Activated T-cell treated with anti-CD3 and anti-CD28 coated beads for 4 hours (primary cell): ENCODE data around the gene MED14.

Experiments used
- DNase-seq: peaks from one replicate; pipeline ENCODE4 v3.0.0-alpha.2; 2020

MED14 gene

DNA sequence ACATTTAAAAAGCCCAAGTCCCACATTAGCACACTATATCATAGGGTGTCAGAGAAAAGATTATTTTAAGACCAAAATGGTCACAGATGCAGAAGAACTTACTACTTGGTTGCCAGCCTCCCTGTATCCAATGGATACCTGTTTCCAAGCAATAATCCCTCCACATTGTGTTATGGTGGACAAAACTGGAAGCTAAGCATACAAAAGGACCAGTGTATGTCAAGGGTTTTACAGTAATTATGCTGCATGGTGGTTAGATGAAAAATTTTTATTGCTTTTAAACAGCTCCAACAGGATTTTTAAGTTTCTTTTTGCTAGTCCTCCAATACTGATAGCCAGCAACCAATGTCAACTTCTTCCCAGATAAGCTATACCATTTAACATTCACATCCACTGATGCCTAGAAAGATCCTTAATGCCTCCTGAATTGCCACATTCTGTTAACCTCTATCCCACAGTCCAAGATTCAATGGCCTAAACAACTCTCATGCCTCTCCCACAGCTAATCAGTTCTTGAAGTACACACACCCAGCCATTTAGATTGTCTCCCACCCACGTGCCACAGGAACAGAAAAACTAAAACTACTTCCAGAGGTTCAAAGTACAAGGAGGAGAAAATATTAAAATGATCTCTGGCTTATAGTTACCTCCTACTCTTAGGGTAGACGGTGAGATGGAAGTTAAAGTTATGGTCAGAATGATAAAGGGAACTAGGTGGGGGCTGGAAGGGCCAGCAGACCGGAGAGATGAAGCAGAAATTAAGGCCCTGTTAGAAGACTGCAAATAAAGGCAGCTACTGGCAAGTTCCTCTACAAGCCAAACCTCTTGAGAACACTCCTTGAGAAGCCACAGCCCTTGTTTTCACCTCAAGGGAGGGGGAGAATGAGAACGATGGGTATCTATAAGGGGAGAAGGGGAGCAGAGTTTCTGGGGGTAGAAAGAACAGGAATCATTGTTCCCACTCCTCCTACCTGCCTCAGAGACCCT, 5.5 kb downstream of the MED14 start:
- no peak for DNase-seq

DNA sequence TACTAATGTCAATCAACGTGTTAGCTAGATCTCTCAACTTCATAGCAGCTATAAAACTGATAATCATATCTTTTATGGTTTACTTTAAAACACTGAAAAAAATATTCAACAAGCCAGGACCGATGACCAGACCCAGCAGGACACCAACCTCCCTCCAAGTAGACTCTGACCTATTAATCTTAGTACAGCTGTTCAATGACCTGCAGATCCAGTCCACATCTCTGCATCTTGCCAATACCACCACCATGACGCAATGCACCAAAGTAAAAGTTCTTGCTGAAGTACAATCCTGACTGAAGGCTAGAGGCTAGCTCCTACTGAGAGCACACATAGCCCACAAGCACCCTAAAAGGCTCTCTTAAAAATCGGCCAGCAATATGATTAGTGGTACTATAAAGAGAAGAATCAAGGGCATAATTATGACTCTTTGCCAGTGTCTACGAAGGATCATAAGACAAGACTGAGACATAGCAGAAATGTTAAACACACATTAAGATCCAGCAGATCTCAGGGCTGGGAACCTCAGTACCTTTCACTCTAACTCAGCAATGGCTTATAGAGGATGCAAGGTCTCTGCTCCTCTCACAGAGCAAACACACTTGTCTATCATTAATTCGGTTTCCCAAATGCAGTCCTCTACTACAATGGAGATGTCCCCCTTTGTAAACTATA, 7.6 kb downstream of the MED14 start:
- no peak for DNase-seq

DNA sequence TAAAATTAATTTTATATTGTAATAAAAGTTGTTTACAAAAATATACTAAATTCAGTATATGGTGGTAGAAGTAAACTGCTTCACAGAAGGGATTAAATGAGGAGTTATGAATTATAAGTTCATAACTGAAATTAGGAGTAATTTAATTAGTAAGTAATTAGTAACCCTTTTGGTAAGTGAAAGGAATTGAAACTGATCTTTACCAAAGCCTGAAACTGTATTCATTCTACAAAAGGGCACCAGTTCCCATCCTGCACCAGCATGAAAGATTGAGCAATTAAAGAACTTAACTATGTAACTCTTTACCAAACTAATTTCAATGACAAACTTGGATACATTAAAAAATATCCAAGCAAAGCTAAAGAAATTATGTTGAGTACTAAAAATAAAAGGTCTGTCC, 8.2 kb downstream of the MED14 start:
- DNase-seq = no peak

DNA sequence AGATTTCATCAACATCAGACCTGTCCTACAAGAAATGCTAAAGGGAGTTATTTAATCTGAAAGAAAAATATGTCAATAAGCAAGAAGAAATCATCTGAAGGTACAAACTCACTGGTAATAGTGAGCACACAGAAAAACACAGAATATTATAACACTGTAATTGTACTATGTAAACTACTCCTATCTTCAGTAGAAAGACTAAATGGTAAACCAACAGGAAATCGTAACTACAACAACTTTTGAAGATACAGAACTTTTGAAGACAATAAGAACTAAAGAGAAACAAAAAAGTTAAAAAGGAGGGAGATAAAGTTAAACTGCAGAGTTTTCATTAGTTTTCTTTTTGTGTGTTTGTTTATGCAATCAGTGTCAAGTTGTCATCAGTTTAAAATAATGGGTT, 12.4 kb downstream of the MED14 start:
- no peak for DNase-seq

DNA sequence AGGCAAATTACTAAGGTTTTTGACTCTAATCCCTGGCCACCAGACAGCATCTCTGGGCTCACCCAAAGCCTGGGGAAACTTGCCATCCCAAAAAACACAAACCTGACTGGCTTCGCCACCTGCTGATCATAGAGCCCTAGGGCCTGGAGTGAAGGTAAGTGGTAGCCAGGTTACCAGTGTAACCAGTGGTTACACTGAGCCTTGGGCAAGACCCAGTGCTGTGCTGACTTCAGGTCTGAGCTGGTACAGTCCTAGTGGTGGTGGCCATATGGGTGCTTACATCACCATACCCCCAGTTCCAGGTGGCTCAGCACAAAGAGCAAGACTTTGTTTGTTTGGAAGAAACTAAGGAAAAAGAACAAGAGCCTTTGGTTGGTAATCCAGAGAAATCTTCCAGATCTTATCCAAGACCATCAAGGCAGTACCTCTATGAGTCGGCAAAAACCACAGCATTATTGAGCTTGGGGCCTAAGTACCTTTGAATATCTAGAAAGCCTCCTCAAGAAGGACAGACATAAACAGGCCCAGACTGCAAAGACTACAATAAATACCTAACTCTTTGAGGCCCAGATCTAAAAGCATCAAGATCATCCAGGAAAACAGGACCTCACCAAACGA, 13.7 kb downstream of the MED14 start:
- no peak for DNase-seq

DNA sequence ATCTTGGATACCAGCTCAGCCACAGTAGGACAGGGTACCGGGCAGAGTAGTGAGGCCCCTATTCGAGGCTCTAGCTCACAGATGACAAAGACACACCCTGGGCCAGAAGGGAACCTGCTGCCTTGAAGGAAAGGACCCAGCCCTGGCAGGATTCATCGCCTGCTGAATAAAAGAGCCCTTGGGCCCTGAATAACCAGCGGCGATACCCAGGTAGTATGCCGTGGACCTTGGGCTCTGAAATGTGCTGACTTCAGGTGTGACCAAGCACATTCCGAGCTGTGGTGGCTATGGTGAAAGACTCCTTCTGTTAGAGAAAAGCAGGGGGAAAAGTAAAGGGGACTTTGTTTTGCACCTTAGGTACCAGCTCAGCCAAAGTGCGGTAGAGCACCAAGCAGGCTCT, 14.6 kb downstream of the MED14 start:
- DNase-seq = no peak

DNA sequence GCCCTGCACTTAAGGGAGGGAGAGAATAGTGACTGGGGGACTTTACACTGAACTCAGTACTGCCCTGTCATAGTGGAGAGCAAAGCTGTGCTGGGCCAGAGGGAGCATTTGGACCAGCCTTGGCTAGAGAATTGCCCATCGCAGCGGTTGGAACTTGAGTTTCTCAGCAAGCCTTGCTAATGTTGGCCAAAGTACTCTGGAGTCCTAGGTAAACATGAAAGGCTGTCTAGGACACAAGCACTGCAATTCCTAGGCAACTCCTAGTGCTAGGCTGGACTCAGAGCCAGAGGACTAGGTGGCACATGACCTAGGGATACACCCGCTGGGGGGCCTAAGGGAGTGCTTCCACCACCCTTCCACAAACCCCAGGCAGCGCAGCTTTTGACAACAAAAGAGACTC, 15.0 kb downstream of the MED14 start:
- DNase-seq = no peak

DNA sequence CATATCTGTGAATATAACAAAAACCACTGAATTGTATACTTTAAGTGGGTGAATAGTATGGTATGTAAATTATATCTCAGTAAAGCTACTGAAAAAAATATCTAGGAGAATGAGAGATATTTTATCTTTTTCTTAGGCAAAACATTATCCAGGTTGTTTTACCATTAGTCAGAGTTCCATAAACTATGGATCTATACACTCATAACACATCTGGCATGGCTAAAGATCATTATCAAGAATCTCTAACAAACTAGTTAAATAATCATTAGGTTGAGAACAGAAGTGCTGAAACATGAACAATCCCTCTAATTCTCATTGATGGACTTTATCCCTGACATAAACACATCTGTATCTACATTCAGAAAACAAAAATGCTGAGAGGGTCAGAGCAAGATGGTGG, 15.6 kb downstream of the MED14 start:
- no peak for DNase-seq

DNA sequence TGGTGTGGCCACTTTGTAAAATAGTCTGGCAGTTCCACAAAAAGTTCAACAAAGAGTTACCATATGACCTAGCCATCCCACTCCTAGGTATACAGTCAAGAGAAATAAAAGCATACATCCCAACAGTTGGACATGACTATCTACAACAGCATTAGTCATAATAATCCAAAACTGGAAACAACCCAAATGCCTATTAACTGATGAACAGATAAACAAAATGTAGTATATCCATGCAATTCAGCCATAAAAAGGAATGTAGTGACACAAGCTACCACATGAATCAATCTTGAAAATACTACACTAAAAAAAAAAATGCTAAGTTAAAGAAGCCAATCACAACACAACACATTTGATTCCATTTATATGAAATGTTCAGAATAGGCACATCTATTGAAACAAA, 16.1 kb downstream of the MED14 start:
- no peak for DNase-seq

DNA sequence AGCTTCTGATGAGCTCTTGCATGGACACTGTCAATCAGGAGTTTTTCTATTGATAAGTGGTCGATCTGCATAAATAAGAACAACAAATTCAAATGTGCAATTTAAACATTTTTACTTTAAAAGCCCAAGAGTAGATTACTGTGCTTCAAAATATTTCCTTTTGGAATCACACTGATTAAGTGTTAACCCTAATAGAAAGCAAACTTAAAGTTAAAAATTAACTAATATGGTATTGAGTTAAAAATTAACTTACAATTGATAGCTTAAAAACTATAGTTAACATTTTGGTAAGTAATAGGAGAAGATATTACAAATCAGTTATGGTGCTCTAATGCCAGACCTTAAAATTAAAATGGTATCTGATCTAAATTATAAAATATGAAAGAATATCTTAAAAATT, 25.9 kb downstream of the MED14 start:
- DNase-seq = no peak

DNA sequence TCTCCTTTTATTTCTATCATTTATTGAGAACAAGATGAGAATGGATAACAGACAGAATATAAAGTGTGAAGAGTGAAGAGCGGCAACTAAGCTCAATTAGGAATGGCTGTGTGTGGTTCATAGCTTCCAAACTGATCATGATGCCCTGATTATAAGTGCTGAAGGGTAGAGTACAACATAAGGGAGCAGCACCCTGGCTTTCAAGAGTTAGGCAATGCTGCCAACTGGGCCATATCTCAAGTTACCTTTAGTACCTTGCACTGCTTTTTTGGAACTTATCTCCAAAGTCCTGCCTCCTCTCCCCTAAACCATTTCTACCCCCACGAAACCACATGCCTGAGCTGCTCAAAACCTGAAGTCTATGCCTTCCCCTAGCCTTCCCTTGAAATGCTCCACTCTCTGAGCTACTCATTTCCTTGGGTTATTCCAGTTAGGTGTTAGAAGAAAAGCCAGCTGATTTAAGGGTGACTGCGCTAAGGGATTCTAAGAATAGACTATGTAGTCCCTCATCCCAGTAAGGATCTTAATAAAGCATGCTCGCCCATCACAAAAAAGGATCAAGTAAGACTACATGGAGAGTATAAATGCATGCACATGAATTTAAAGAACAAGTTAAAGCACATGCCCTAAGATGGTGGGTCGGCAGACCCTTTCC, 29.6 kb downstream of the MED14 start:
- no peak for DNase-seq

DNA sequence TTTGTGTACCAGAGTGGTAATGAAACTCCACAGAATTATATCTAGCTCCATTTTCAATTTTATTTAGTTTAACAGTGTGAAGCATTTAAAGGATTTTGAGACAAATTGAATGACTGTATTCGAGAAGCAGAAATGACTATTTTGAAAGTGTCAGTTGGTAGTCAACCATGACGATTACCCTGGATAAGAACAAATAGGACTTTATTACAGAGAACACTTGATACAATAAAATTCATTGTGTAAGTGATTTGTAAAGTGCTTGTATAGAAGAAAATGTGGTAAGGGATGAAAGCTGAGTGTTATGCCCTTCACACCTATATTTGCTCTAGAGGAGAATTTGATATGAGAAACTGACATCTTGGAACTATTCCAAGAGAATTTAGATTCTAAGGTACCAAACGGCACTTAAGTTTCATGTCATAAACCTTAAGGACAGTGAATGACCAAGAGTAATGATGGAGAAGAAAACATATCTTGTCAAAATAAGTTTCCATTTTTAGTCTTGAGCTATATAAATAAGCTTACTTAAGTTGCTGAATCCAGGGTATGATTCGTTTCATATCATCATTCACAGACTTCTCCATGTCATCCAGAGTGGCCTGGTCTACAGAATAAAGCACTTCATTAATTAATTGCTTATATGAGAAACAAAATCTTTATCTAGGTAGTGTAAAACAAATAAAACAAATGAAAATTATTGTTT, 34.6 kb downstream of the MED14 start:
- no peak for DNase-seq

DNA sequence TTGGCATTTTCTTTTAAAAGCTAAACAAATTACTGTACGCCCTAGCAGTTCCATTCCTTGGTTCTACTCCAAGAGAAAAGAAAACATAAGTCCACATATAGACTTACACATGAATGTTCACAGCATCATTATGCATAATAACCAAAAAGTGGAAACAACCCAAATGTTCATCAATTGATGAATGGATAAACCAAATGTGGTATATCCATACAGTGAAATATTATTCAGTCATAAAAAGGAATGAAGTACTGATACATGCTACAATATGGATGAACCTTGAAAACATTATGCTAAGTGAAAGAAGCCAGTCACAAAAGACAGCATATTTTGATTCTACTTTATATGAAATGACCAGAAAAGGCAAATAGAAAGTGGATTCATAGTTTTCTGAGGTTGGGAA, 36.5 kb downstream of the MED14 start:
- no peak for DNase-seq

DNA sequence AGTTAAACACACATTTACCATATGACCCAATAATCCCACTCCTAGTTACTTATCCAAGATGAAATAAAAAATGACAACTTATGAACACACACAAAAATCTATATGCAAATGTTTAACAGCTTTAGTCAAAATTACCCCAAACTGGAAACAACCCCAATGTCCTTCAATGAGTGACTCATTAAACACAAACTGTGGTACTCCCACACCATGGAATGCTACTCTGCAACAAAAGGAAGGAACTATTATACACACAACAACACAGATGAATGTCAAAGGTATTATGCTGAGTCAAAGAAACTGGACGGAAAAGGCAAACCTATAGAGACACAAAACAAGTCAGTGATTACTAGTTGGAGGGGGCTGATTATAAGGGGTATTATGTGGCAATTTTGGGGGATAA, 40.5 kb downstream of the MED14 start:
- no peak for DNase-seq

DNA sequence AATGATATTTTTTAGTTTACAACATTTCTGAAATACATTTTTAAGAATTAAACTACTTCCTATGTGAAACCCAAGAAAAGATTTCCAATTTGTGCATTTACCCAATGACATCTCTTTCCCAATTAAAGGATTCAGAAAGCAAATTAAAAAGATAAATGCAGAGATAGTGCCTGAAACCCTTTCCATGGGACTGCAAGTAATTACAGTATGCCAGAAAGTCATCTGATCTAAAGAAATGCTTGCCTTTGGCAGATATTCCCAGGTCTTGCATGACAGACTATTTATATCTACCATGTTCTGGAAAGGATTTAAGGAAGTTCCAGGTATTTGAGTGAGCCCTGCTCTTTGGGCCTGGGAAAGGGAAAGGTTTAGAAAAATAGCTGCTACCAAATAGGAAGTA, 46.4 kb downstream of the MED14 start:
- no peak for DNase-seq

DNA sequence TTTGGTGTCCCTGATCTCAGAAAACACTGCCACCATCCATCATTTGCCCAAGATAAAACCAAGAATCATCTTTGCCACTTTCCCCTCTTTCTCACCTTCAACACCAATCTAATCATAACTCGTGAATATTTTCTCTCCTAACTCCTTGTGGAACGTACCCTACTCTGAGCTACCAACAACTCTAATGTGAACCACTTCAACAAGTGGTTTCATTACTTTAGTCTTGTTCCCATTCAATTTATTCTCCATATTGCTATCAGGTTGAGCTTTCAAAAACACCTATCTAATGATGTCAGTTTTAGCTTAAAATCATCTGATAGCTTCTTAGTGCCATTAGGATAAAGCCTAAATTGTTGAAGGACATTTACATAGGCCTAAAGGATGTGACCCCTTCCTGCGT, 48.2 kb downstream of the MED14 start:
- DNase-seq = no peak

DNA sequence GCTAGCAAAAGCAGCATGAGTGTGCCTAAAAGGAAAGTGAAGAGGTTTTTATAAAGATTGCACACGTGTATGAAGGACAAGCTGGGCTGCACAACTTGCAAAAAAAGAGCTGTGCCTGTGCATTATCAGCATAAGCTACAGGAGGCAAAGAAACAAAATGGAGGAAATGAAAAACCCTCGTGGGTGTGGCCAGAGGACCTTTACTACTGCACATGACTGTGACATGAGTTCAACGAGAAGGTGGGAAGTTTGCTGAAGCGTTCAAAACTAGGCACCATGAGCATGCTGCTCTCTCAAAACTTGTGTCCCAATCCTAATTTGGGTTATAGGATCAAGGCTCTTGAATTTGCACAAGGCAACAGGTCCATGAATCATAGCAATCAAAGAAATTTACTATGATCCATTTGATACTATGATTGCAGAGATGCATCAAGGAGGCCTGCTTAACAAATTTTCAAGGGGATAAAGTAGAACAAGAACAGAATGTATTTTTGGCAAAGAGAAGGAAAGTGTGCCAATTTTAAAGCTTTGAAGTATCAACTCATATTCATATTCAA, 49.9 kb downstream of the MED14 start:
- no peak for DNase-seq

DNA sequence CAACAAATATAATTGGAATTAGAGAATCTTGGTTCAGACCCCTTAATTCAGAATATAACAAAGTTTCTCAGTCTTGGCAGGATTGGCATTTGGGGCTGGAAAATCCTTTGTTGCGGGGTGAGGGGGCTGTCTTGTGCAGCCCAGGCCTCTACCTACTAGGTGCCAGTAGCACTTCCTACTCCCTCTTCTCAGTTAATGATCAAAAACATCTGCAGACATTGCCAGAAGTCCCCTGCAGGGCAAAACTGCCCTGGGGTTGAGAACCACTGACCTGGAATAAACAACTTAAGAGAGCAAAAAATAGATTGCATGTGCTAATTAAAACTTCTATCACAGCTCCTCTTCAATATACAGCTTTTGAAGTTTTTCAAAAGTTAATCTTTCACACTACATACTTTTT, 51.2 kb downstream of the MED14 start:
- DNase-seq = no peak

DNA sequence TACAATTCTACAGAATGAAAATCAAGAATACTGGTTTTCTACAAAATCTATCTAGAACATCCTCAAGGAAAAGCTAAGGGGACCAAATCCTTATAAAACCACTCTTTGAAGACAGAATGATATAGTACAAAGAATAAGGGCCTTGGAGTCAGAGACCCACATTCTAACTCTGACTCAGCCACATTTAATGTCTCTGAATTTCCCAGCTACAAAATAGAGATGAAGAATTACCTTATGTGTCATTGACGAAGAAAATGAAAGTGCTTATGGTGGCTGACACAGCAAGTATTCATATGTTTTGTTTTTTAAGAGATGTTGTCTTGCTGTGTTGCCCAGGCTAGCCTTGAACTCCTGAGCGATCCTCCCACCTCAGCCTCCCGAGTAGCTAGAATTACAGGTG, 52.1 kb downstream of the MED14 start:
- no peak for DNase-seq

DNA sequence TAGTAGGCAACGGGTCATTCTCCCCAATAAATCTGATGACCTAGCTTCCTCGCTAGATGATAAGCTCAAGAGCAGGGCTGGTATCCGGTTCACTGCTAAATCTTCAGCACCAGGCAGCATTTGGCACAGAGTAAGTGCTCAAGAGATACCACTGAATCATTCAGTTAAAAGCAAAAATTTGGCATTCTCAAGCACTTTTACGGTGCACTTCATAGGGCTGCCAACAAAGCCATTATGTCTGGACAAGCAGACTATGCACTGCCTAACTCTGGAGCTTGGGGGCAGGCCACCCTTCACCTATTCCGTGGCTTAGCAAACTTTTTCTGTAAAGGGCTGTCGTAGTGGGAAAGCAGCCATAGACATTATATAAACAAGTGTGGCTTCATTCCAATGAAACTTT, 64.2 kb downstream of the MED14 start:
- DNase-seq = no peak

DNA sequence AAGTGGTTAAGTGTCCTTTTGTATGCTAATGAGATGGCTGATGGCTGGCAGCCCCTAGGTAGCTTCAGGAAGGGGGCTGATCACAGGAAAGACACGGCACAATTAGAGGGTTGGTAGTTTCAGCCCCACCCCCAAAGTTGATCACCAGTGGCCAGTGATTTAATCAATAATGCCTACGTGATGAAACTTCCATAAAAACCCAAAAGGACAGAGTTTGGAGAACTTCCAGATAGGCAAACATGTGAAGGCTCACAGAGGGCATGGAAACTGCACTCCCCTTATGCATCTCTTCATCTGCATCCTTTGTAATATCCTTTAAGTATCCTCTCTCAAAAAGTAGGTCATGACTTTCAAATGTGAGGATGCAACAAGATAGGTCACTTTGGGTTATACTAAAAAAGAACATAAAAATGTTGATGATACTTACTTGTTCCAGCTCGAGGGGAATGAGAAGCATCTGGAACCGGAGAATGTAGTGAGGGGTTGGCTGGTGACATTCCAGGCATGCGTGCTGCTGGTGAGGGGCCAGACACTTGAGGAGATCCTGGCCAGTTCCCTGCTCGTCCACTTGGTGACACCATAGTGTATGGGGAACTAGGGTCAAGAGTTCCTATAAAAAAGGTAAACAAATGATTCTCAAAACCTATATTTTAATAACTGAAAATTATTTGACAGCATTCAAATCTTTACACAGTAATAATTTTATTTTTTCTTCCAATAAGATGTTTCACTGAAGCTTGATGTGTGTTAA, 71.3 kb downstream of the MED14 start:
- DNase-seq = no peak
